Glutamatergic neuron (in vitro differentiated cells): ENCODE data around the gene PRDX6. TPM values are rescaled to one million over a fixed set of nuclear protein-coding genes. Genes with fewer than 3 reads are reported as not detected.

ENCODE experiments used
- total RNA-seq: library from RNA; stranded (reverse); fragmentation: NEBNext Ultra II Directional; extraction: Animal tissue kit (Norgen Biotek cat#: 25700); gene quantifications from one replicate; pipeline ENCODE4 v1.2.1, GENCODE V29; 2021; ENCODE audit not compliant: unreplicated experiment

Gene PRDX6
- total RNA-seq, 1 donor from 2014 or later, result 29.3 TPM

Other genes with a start within 250 kb of the PRDX6 start
- gene SLC9C2, start 125.7 kb downstream of the PRDX6 start, total RNA-seq, result 0.98 TPM
- not detected for gene TEX50, start 158.0 kb downstream of the PRDX6 start, total RNA-seq
- gene ANKRD45, start 192.5 kb downstream of the PRDX6 start, total RNA-seq, result 4.7 TPM
- gene KLHL20, start 237.6 kb downstream of the PRDX6 start, total RNA-seq, result 30.5 TPM